ENCODE data around the gene UBAC1.

GRCh38 chr9:135963938-135964337 is 2.8 kb upstream of the UBAC1 start:
- no peak for TF ChIP-seq CTCF (conservative IDR thresholded peaks at IDR 0.05; ENCODE audit: low read length)
- no peak for TF ChIP-seq EZH2phosphoT487 (IDR thresholded peaks at IDR 0.05; ENCODE audit: borderline replicate concordance)

All from Loucy (cell line).